Immature natural killer cell (primary cell): Measurements from ENCODE around the gene UBALD1. TPM values are rescaled to one million over a fixed set of nuclear protein-coding genes. Genes with fewer than 3 reads are reported as not detected.
"Not testable (repeated sequence)": the region's sequence is repeated elsewhere in the genome, so short reads cannot be mapped to it uniquely, and the experiment has no call there.

Experiments used
- DNase-seq, 3 donors: peaks; one replicate each; pipeline ENCODE4 v3.0.0; 2022; ENCODE audit warnings: mixed read lengths in 1 of 3
- H3K27ac Mint-ChIP-seq, 6 donors: one replicate each; pipeline ENCODE4 v1.8.0; 2020; ENCODE audit warnings: mixed read lengths in 6 of 6, mild to moderate bottlenecking in 5 of 6, inconsistent platforms in 4 of 6, moderate library complexity in 3 of 6
- H3K27me3 Mint-ChIP-seq, 3 donors: one replicate each; pipeline ENCODE4 v1.8.0; 2020 to 2021; ENCODE audit warnings: low read depth in 3 of 3, mild to moderate bottlenecking in 3 of 3, mixed read lengths in 3 of 3, moderate library complexity in 3 of 3, inconsistent platforms in 1 of 3
- H3K36me3 Mint-ChIP-seq, 3 donors: one replicate each; pipeline ENCODE4 v1.8.0; 2020; ENCODE audit warnings: mixed read lengths in 3 of 3, inconsistent platforms in 2 of 3, mild to moderate bottlenecking in 2 of 3
- H3K4me1 Mint-ChIP-seq, 2 donors: one replicate each; pipeline ENCODE4 v1.8.0; 2020; ENCODE audit warnings: inconsistent platforms in 2 of 2, mild to moderate bottlenecking in 2 of 2, mixed read lengths in 2 of 2, moderate library complexity in 1 of 2
- H3K4me3 Mint-ChIP-seq, 5 donors: one replicate each; pipeline ENCODE4 v1.8.0; 2020; ENCODE audit warnings: mild to moderate bottlenecking in 5 of 5, mixed read lengths in 5 of 5, inconsistent platforms in 3 of 5, moderate library complexity in 3 of 5
- H3K9me3 Mint-ChIP-seq, 6 donors: one replicate each; pipeline ENCODE4 v1.8.0; 2020; ENCODE audit warnings: mild to moderate bottlenecking in 6 of 6, mixed read lengths in 6 of 6, inconsistent platforms in 4 of 6, moderate library complexity in 3 of 6
- polyA plus RNA-seq, 3 donors: library from polyadenylated mRNA; unstranded; fragments of 300-500 nt; fragmentation: Illumina TruSeq; gene quantifications; one replicate each; pipeline ENCODE4 v1.2.3, GENCODE V29; 2021

Gene UBALD1
- polyA plus RNA-seq, 3 donors from 2014 or later: 2.3 to 11.8 (median 6.5) TPM

GRCh38 chr16:4654011-4654963, 39.6 kb upstream of the UBALD1 start:
- Mint-ChIP-seq H3K4me1 (peaks cover 9 to 10% of the 10 kb centered on the region in 2 donors), H3K4me3 (no peak overlapping the region), H3K36me3 (peaks cover 0 to 7% (median 4%) of the 10 kb centered on the region in 3 donors), H3K9me3 (no peaks in the 10 kb centered on the region), H3K27ac (no peak overlapping the region), H3K27me3 (peaks cover 0 to 1% (median 0%) of the 10 kb centered on the region in 3 donors)
- no peak for DNase-seq

- no peak for DNase-seq
- H3K27ac Mint-ChIP-seq: no peak overlapping the region
- peaks cover 0 to 7% (median 2%) of the 10 kb centered on the region in 3 donors for H3K27me3 Mint-ChIP-seq
- H3K36me3 Mint-ChIP-seq: peaks cover 0 to 7% (median 4%) of the 10 kb centered on the region in 3 donors
- no peak overlapping the region for H3K4me3 Mint-ChIP-seq
- H3K9me3 Mint-ChIP-seq: no peaks in the 10 kb centered on the region
- H3K4me1 Mint-ChIP-seq: peaks cover 14% of the 10 kb centered on the region in 2 donors
Observed at GRCh38 chr16:4652561-4652960, 37.9 kb upstream of the UBALD1 start.

GRCh38 chr16:4651827-4652226, 37.1 kb upstream of the UBALD1 start:
- H3K4me3 Mint-ChIP-seq: no peak overlapping the region
- H3K36me3 Mint-ChIP-seq: peaks cover 0 to 7% (median 4%) of the 10 kb centered on the region in 3 donors
- peaks cover 0 to 7% (median 2%) of the 10 kb centered on the region in 3 donors for H3K27me3 Mint-ChIP-seq
- H3K9me3 Mint-ChIP-seq: no peaks in the 10 kb centered on the region
- no peak for DNase-seq
- H3K27ac Mint-ChIP-seq: no peak overlapping the region
- peaks cover 14 to 16% of the 10 kb centered on the region in 2 donors for H3K4me1 Mint-ChIP-seq

- Mint-ChIP-seq H3K4me1 (peaks cover 15 to 18% of the 10 kb centered on the region in 2 donors), H3K27ac (peak overlapping the region in 2 of 6 donors; percentile 12 to 34)
- not testable (repeated sequence) for H3K27me3 Mint-ChIP-seq, H3K4me3 Mint-ChIP-seq, H3K36me3 Mint-ChIP-seq, H3K9me3 Mint-ChIP-seq
- DNase-seq: peak; percentile 67 to 76 (median 72)
Observed at GRCh38 chr16:4650443-4651074, 35.9 kb upstream of the UBALD1 start.

GRCh38 chr16:4649744-4650442, 35.2 kb upstream of the UBALD1 start:
- Mint-ChIP-seq H3K4me1 (peaks cover 20% of the 10 kb centered on the region in 2 donors), H3K36me3 (peaks cover 0 to 7% (median 4%) of the 10 kb centered on the region in 3 donors), H3K4me3 (no peak overlapping the region), H3K9me3 (no peaks in the 10 kb centered on the region), H3K27ac (peak overlapping the region in 3 of 6 donors; percentile 12 to 34 (median 22)), H3K27me3 (peaks cover 0 to 10% (median 2%) of the 10 kb centered on the region in 3 donors)
- peak in 1 of 3 donors; percentile 17 for DNase-seq

GRCh38 chr16:4648917-4649316, 34.2 kb upstream of the UBALD1 start:
- Mint-ChIP-seq H3K4me1 (peaks cover 20% of the 10 kb centered on the region in 2 donors), H3K9me3 (no peaks in the 10 kb centered on the region), H3K4me3 (no peak overlapping the region), H3K36me3 (peaks cover 0 to 7% (median 4%) of the 10 kb centered on the region in 3 donors), H3K27me3 (peaks cover 0 to 10% (median 2%) of the 10 kb centered on the region in 3 donors), H3K27ac (no peak overlapping the region)
- no peak for DNase-seq

- Mint-ChIP-seq H3K4me3 (no peak overlapping the region), H3K27ac (peak overlapping the region in 1 of 6 donors; percentile 64), H3K27me3 (peaks cover 0 to 10% (median 2%) of the 10 kb centered on the region in 3 donors), H3K4me1 (peaks cover 20 to 21% of the 10 kb centered on the region in 2 donors), H3K9me3 (no peaks in the 10 kb centered on the region), H3K36me3 (peaks cover 0 to 4% (median 3%) of the 10 kb centered on the region in 3 donors)
- no peak for DNase-seq
Observed at GRCh38 chr16:4647644-4647980, 32.9 kb upstream of the UBALD1 start.

- Mint-ChIP-seq H3K4me3 (no peak overlapping the region), H3K27ac (no peak overlapping the region), H3K36me3 (peaks cover 0 to 4% (median 3%) of the 10 kb centered on the region in 3 donors), H3K9me3 (no peaks in the 10 kb centered on the region), H3K4me1 (peaks cover 20 to 21% of the 10 kb centered on the region in 2 donors), H3K27me3 (peaks cover 0 to 10% (median 2%) of the 10 kb centered on the region in 3 donors)
- DNase-seq: no peak
Observed at GRCh38 chr16:4646773-4647643, 32.3 kb upstream of the UBALD1 start.

GRCh38 chr16:4641895-4642294, 27.2 kb upstream of the UBALD1 start:
- Mint-ChIP-seq H3K9me3 (no peaks in the 10 kb centered on the region), H3K27me3 (peaks cover 0 to 2% (median 0%) of the 10 kb centered on the region in 3 donors), H3K27ac (peak overlapping the region in 1 of 6 donors; percentile 73), H3K4me3 (no peak overlapping the region), H3K36me3 (no peaks in the 10 kb centered on the region), H3K4me1 (peaks cover 33 to 37% of the 10 kb centered on the region in 2 donors)
- no peak for DNase-seq

- peaks cover 35 to 37% of the 10 kb centered on the region in 2 donors for H3K4me1 Mint-ChIP-seq
- no peak for DNase-seq
- H3K27ac Mint-ChIP-seq: peak overlapping the region; percentile 63 to 90 (median 84)
- peaks cover 0 to 2% (median 0%) of the 10 kb centered on the region in 3 donors for H3K27me3 Mint-ChIP-seq
- peaks cover 0 to 3% (median 0%) of the 10 kb centered on the region in 3 donors for H3K36me3 Mint-ChIP-seq
- H3K4me3 Mint-ChIP-seq: peak overlapping the region in 2 of 5 donors; percentile 25 to 68
- no peaks in the 10 kb centered on the region for H3K9me3 Mint-ChIP-seq
Observed at GRCh38 chr16:4641306-4641687, 26.6 kb upstream of the UBALD1 start.

- DNase-seq: peak in 2 of 3 donors; percentile 21 to 25
- peaks cover 0 to 5% (median 0%) of the 10 kb centered on the region in 3 donors for H3K36me3 Mint-ChIP-seq
- peaks cover 0 to 2% (median 0%) of the 10 kb centered on the region in 3 donors for H3K27me3 Mint-ChIP-seq
- H3K27ac Mint-ChIP-seq: peak overlapping the region; percentile 63 to 90 (median 84)
- peak overlapping the region in 3 of 5 donors; percentile 25 to 72 (median 68) for H3K4me3 Mint-ChIP-seq
- H3K4me1 Mint-ChIP-seq: peaks cover 37 to 38% of the 10 kb centered on the region in 2 donors
- H3K9me3 Mint-ChIP-seq: no peaks in the 10 kb centered on the region
Observed at GRCh38 chr16:4640572-4641305, 26.1 kb upstream of the UBALD1 start.

- no peak overlapping the region for H3K4me3 Mint-ChIP-seq
- H3K9me3 Mint-ChIP-seq: no peaks in the 10 kb centered on the region
- H3K36me3 Mint-ChIP-seq: peaks cover 0 to 5% (median 0%) of the 10 kb centered on the region in 3 donors
- peaks cover 32 to 33% of the 10 kb centered on the region in 2 donors for H3K4me1 Mint-ChIP-seq
- H3K27ac Mint-ChIP-seq: peak overlapping the region; percentile 72 to 90 (median 83)
- no peak for DNase-seq
- no peaks in the 10 kb centered on the region for H3K27me3 Mint-ChIP-seq
Observed at GRCh38 chr16:4639899-4640509, 25.3 kb upstream of the UBALD1 start.
